Right lobe of liver (tissue), 6 donors: ENCODE results near the gene ZNF628. TPM values are rescaled to one million over a fixed set of nuclear protein-coding genes. Genes with fewer than 3 reads are reported as not detected.

ENCODE experiments used
- ATAC-seq, 4 donors: fragments of 200-7000 bp; cut with Tn5 transposase; one replicate each; pipeline ENCODE4 v1.9.1; 2020; ENCODE audit warnings: mild to moderate bottlenecking in 4 of 4, moderate library complexity in 4 of 4
- DNase-seq, 3 donors: peaks; one replicate each; pipeline ENCODE4 v3.0.0-alpha.2; 2020
- H3K27ac ChIP-seq, 3 donors: fragments of 200-600 bp; one replicate each; pipeline ENCODE4 v1.8.0; 2022
- H3K27me3 ChIP-seq, 2 donors: fragments of 200-600 bp; one replicate each; pipeline ENCODE4 v1.8.0; 2022
- H3K36me3 ChIP-seq, 4 donors: fragments of 200-600 bp; sonication (generic) in 1 of 4; one replicate each; pipeline versions ENCODE4 v1.5.1 to v1.8.0; 2017 to 2022; ENCODE audit warnings: control low read depth in 1 of 4
- H3K4me1 ChIP-seq, 4 donors: fragments of 200-600 bp; sonication (generic) in 1 of 4; one replicate each; pipeline versions ENCODE4 v1.5.1 to v1.8.0; 2017 to 2022; ENCODE audit warnings: control low read depth in 1 of 4
- H3K4me3 ChIP-seq, 3 donors: fragments of 200-600 bp; one replicate each; pipeline ENCODE4 v1.8.0; 2022
- H3K9me3 ChIP-seq, 4 donors: fragments of 200-600 bp; sonication (generic) in 1 of 4; one replicate each; pipeline versions ENCODE4 v1.5.1 to v1.8.0; 2017 to 2022; ENCODE audit warnings: control low read depth in 1 of 4
- POLR2A ChIP-seq: fragments of 450-650 bp; IDR thresholded peaks from one replicate; pipeline ENCODE4 v1.6.1; 2017; ENCODE audit warnings: antibody characterized with exemption, mild to moderate bottlenecking
- WGBS: methylation state at CpG from one replicate; pipeline ENCODE4 v1.1.6; 2018; ENCODE audit warnings: low coverage, low lambda C conversion rate; ENCODE audit not compliant: insufficient coverage; ENCODE audit errors: missing lambda C conversion rate; 5-methylcytosine and 5-hydroxymethylcytosine counted together
- intact Hi-C, 2 donors: fragments of 100-400 bp; cut with DNase I; formaldehyde crosslinking; loops; one replicate each; pipeline versions ENCODE4 v1.11.2 to v1.14.1; 2022
- total RNA-seq, 6 experiments: library from RNA; depleted of rRNA in 2 of 6; stranded (reverse); fragments of >200 nt in 2 of 6; fragmentation: NEBNext Ultra II Directional in 3 of 6; extraction: Animal tissue kit (Norgen Biotek cat#: 25700) in 3 of 6; gene quantifications; one replicate each; pipeline versions ENCODE4 v1.1.0 to v1.2.4, GENCODE V29; 2016 to 2023
- TF ChIP-seq, protein P1 (sequence below), 4 donors: fragments of 200-600 bp in 3 of 4; fragments of 450-650 bp in 1 of 4; IDR thresholded peaks; one replicate each; pipeline versions ENCODE4 v1.5.1 to v1.8.0; 2016 to 2022; ENCODE audit warnings: antibody characterized with exemption in 4 of 4, mild to moderate bottlenecking in 2 of 4
- donor health status: DM: no; HTN: yes; CAD: no.
- donor health status: DM: no; HTN: no; CAD: no.
- donor health status: DM: no; HTN: no; CAD: no.
- donor health status: DM: no; HTN: yes; CAD: no.
- donor health status: DM: no; HTN: yes; CAD: no.

Gene ZNF628
- total RNA-seq, 6 experiments from 2014 or later = 3.4 to 9.2 (median 4.4) TPM

DNA sequence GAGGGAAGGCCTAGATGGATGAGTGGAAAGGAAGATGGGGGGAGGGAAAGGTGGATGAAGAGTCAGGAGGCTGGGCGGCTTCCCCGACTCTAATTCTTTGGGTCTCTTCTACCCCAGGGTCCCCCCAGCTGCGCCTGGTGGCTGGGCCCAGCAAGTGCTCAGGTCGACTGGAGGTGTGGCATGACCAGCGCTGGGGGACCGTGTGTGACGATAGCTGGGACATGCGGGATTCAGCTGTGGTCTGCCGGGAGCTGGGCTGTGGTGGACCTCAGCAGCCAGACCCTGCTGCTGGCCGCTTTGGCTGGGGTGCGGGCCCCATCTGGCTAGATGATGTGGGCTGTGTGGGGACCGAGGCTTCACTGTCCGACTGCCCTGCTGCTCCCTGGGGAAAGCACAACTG lies 21.3 kb downstream of the ZNF628 start:
- ATAC-seq (no peak), DNase-seq (no peak)
- H3K27ac ChIP-seq = no peak overlapping the region
- no peak for TF ChIP-seq POLR2A
- TF ChIP-seq, protein P1, sequence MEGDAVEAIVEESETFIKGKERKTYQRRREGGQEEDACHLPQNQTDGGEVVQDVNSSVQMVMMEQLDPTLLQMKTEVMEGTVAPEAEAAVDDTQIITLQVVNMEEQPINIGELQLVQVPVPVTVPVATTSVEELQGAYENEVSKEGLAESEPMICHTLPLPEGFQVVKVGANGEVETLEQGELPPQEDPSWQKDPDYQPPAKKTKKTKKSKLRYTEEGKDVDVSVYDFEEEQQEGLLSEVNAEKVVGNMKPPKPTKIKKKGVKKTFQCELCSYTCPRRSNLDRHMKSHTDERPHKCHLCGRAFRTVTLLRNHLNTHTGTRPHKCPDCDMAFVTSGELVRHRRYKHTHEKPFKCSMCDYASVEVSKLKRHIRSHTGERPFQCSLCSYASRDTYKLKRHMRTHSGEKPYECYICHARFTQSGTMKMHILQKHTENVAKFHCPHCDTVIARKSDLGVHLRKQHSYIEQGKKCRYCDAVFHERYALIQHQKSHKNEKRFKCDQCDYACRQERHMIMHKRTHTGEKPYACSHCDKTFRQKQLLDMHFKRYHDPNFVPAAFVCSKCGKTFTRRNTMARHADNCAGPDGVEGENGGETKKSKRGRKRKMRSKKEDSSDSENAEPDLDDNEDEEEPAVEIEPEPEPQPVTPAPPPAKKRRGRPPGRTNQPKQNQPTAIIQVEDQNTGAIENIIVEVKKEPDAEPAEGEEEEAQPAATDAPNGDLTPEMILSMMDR (IDR thresholded peaks at IDR 0.05) = no peak
- WGBS = 30% methylated on average over 2 of the region's 13 CpGs
- intact Hi-C loops = loop anchor here in 1 of 2 donors (10.0 kb wide), 1 partner anchor 353 kb away; the partner anchor contains the start of gene TNNT1
- no peaks in the 10 kb centered on the region for H3K36me3 ChIP-seq
- H3K9me3 ChIP-seq = no peaks in the 10 kb centered on the region
- no peak overlapping the region for H3K4me3 ChIP-seq
- no peaks in the 10 kb centered on the region for H3K4me1 ChIP-seq
- H3K27me3 ChIP-seq = no peaks in the 10 kb centered on the region

DNA sequence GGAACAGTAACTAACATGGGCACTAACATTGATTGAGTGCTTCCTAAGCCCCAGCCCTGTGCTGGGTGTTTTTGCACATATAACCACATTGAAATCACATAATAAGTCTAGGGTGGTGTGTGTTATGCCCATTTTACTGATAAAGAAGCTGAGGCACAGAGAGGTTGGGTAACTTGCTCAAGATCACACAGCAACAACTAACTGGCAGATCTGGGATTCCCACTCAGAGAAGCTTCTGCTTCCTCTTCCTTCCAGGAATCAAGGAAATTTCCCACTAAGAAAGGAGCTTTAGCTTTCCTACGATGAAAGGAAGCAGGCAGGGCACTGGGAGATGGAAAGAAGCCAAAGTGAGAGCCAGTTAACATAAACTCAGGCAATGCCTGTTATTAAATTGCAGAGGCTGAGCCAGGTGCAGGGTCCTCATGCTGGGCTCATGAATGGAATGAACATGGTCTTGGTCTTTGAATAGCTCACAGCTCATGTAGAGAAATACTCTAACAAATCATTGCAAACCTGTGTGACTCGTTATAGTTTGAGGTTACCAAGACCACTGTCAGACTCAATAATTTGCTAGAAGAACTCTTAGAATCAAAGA lies 21.9 kb downstream of the ZNF628 start:
- no peak overlapping the region for H3K4me3 ChIP-seq
- H3K4me1 ChIP-seq = no peaks in the 10 kb centered on the region
- intact Hi-C loops = loop anchor here in 1 of 2 donors (10.0 kb wide), 1 partner anchor 354 kb away; the partner anchor contains the start of gene TNNT1
- DNase-seq (no peak), ATAC-seq (no peak)
- H3K9me3 ChIP-seq = no peaks in the 10 kb centered on the region
- 14% methylated on average over 2 of the region's 2 CpGs for WGBS
- no peaks in the 10 kb centered on the region for H3K27me3 ChIP-seq
- no peak overlapping the region for H3K27ac ChIP-seq
- no peaks in the 10 kb centered on the region for H3K36me3 ChIP-seq
- TF ChIP-seq, protein P1 (IDR thresholded peaks at IDR 0.05) = no peak
- TF ChIP-seq POLR2A = no peak

DNA sequence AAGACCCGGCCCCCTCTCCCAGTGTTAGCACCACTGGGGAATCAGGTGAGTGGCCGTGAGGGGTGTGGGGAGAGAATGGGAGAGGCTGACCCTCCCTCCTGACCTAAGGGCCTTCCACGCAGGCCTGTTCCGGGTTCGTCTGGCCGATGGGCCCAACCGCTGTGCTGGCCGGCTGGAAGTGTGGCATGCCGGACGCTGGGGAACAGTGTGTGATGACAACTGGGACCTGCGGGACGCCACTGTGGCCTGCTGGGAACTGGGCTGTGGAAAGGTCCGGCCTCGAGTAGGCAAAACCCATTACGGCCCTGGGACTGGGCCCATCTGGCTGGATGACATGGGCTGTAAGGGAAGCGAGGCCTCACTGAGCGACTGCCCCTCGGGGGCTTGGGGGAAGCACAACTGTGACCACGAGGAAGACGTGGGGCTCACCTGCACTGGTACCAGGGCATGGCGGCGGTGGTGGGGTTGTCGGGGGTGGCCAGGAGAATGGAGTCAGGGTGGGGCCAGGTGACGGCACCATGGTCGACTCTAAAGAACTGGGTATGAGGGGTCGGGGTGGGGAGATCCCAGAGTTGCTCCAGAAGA lies 24.0 kb downstream of the ZNF628 start:
- no peak for ATAC-seq
- TF ChIP-seq, protein P1 (IDR thresholded peaks at IDR 0.05) = no peak
- no peak for TF ChIP-seq POLR2A
- DNase-seq = no peak
- no peak overlapping the region for H3K27ac ChIP-seq
- H3K4me1 ChIP-seq = no peaks in the 10 kb centered on the region
- H3K27me3 ChIP-seq = no peaks in the 10 kb centered on the region
- no peaks in the 10 kb centered on the region for H3K9me3 ChIP-seq
- no peaks in the 10 kb centered on the region for H3K36me3 ChIP-seq
- no peak overlapping the region for H3K4me3 ChIP-seq
- WGBS = 65% methylated on average over 2 of the region's 26 CpGs
- intact Hi-C loops = no loop called here

DNA sequence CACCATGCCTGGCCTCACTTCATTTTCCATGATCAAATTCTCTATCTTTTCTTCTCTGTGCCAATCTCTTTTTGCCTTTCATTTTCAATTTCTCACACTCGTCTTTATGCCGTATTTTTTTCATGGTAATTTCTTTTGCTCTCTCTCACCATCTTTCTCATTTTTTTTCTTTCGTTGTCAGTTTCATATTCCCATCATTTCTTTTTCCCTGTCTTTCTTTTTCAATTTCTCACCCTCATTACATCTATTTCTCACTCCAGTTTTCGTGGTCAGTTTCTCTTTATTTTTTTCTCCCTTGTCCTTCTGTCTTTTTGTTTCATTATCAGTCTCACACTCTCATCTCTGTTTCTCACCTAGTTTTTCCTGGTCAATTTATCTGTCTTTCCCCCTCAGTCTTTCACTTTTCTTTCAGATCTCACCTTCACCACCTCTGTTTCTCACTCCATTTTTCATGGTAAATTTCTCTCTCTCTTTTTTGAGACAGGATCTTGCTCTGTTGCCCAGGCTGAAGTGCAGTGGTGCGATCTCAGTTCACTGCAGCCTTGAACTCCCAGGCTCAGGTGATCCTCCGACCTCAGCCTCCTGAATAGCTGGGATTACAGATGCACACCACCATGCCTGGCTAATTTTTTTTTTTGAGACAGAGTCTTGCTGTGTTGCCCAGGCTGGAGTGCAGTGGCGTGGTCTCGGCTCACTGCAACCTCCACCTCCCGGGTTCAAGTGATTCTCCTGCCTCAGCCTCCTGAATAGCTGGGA lies 26.0 kb downstream of the ZNF628 start:
- H3K27ac ChIP-seq = no peak overlapping the region
- DNase-seq (no peak), ATAC-seq (no peak)
- H3K36me3 ChIP-seq = no peaks in the 10 kb centered on the region
- no peak for TF ChIP-seq POLR2A
- TF ChIP-seq, protein P1 (IDR thresholded peaks at IDR 0.05) = no peak
- H3K4me3 ChIP-seq = no peak overlapping the region
- WGBS = 88% methylated on average over 6 of the region's 9 CpGs
- H3K9me3 ChIP-seq = no peaks in the 10 kb centered on the region
- intact Hi-C loops = no loop called here
- no peaks in the 10 kb centered on the region for H3K27me3 ChIP-seq
- H3K4me1 ChIP-seq = no peaks in the 10 kb centered on the region
